ENCODE measurements around the gene ZC2HC1C. TPM values are rescaled to one million over a fixed set of nuclear protein-coding genes. Genes with fewer than 3 reads are reported as not detected.

Gene ZC2HC1C
- polyA plus RNA-seq, 2 of the 4 experiments (the other 2 are of a cell fraction) = 2.7 to 3.9 TPM

- TF ChIP-seq CTCF (IDR thresholded peaks at IDR 0.05) (no peak), SREBF2 (IDR thresholded peaks at IDR 0.05) (no peak)
These were observed 15.8 kb upstream of the ZC2HC1C start (continued) for GRCh38 chr14:75053396-75054291.

DNA sequence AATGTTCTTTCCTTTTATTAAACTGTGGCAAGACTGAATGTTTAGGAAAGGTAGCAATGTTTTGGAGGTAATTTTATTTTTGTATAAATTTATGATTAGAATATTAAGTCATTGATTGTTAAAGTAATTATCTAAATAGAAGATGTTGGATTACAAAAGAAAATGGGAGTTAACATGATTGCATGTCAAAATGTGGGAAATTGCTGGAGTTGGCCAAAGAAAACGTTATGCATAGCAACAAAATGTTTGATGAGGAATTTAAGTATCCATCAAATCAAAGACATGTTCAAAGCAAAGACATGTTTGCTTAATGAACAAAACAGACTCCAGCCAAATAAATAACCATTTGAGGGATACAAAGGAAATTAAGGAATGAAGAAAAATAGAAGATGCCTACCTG lies 15.0 kb upstream of the ZC2HC1C start:
- CTCF ChIA-PET = interaction anchor here (1.9 kb wide), 1 partner anchor 34 kb away, joined by 6 read pairs; no protein-coding TSS in a partner anchor
- H3K27ac ChIP-seq = no peak overlapping the region
- WGBS (ENCODE audit: missing lambda C conversion rate) = 67% methylated on average over 1 of the region's 1 CpG

DNA sequence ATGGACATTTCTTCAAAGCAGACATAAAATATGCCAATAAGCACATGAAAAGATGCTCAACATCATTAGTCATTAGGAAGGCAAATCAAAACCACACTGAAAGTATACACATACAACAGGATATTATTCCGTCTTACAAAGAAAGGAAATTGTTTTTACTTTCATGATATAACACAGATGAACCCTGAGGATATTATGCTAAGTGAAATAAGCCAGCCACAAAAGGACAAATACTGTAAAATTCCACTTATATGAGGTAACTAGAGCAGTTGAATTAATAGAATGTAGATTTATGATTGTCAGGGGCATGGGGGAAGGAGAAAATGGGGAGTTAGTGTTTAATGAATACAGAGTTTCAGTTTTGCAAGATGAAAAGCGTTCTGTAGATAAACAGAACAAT lies 9.8 kb upstream of the ZC2HC1C start:
- FAIRE-seq = no peak
- POLR2A ChIA-PET = no interaction called here
- CTCF ChIA-PET = no interaction called here
- 95% methylated on average over 2 of the region's 2 CpGs for WGBS (ENCODE audit: missing lambda C conversion rate)
- DNase-seq (ENCODE audit: low read depth in 1 of 2, low spot score in 1 of 2) = no peak
- TF ChIP-seq ZFP36 (IDR thresholded peaks at IDR 0.05; ENCODE audit: borderline replicate concordance, partially characterized antibody) = no peak
- TF ChIP-seq CEBPB (IDR thresholded peaks at IDR 0.05) = no peak
- TF ChIP-seq JUNB (IDR thresholded peaks at IDR 0.05) = no peak
- peaks cover 8% of the 10 kb centered on the region; the same call in 2 of the 3 replicates for H3K4me1 ChIP-seq
- no peak overlapping the region for H3K4me2 ChIP-seq
- H3K9me3 ChIP-seq = no peaks in the 10 kb centered on the region
- no peak overlapping the region for H3K4me3 ChIP-seq
- no peak overlapping the region for H3K27ac ChIP-seq
- ATAC-seq = no peak

More for the DNA sequence above, 15.0 kb upstream of the ZC2HC1C start:
- no peaks in the 10 kb centered on the region for H3K9me3 ChIP-seq
- POLR2A ChIA-PET = no interaction called here
- H3K4me3 ChIP-seq = no peak overlapping the region
- DNase-seq (ENCODE audit: low read depth in 1 of 2, low spot score in 1 of 2) (no peak), FAIRE-seq (no peak), ATAC-seq (no peak)
- peaks cover 9% of the 10 kb centered on the region; the same call in 1 of the 3 replicates for H3K4me1 ChIP-seq
- H3K4me2 ChIP-seq = no peak overlapping the region
- TF ChIP-seq RARB (CRISPR knock-in tag; IDR thresholded peaks at IDR 0.05) (no peak), MAFK (IDR thresholded peaks at IDR 0.05; ENCODE audit: partially characterized antibody) (no peak), MYC (IDR thresholded peaks at IDR 0.05; ENCODE audit: borderline replicate concordance, low read length) (no peak), NR3C1 (IDR thresholded peaks at IDR 0.05) (no peak), ZNF302 (CRISPR knock-in tag; IDR thresholded peaks at IDR 0.05) (no peak), FOXS1 (CRISPR knock-in tag; IDR thresholded peaks at IDR 0.05) (no peak), RAD21 (conservative IDR thresholded peaks at IDR 0.05 in 1 of 2, IDR thresholded peaks at IDR 0.05 in 1 of 2) (no peak), CEBPB (IDR thresholded peaks at IDR 0.05) (no peak), EHF (CRISPR knock-in tag; IDR thresholded peaks at IDR 0.05) (no peak), FOSB (CRISPR knock-in tag; IDR thresholded peaks at IDR 0.05) (no peak), HOXB13 (CRISPR knock-in tag; IDR thresholded peaks at IDR 0.05; ENCODE audit: low read depth) (no peak)
- TF ChIP-seq, protein P1, sequence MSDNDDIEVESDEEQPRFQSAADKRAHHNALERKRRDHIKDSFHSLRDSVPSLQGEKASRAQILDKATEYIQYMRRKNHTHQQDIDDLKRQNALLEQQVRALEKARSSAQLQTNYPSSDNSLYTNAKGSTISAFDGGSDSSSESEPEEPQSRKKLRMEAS (IDR thresholded peaks at IDR 0.05) = no peak

GRCh38 chr14:75060420-75060819 lies 9.0 kb upstream of the ZC2HC1C start:
- TF ChIP-seq REST (IDR thresholded peaks at IDR 0.05) (no peak), CBX2 (IDR thresholded peaks at IDR 0.05; ENCODE audit: borderline replicate concordance, low read depth) (no peak), POLR2AphosphoS2 (conservative IDR thresholded peaks at IDR 0.05; ENCODE audit: low read length) (no peak), ZNF302 (CRISPR knock-in tag; IDR thresholded peaks at IDR 0.05) (no peak), RAD21 (conservative IDR thresholded peaks at IDR 0.05 in 1 of 2, IDR thresholded peaks at IDR 0.05 in 1 of 2) (no peak), NPAS2 (CRISPR knock-in tag; IDR thresholded peaks at IDR 0.05; ENCODE audit: borderline replicate concordance) (no peak), KDM5A (IDR thresholded peaks at IDR 0.05) (no peak), CBX8 (IDR thresholded peaks at IDR 0.05) (no peak), CHD4 (IDR thresholded peaks at IDR 0.05; ENCODE audit: borderline replicate concordance) (no peak)
- ATAC-seq = no peak
- CTCF ChIA-PET = no interaction called here
- DNase-seq (ENCODE audit: low read depth in 1 of 2, low spot score in 1 of 2) = no peak
- FAIRE-seq = no peak
- Histone ChIP-seq H3K4me1 (peaks cover 8% of the 10 kb centered on the region; the same call in 2 of the 3 replicates), H3K4me2 (no peak overlapping the region), H3K4me3 (no peak overlapping the region), H3K27ac (no peak overlapping the region), H3K9me3 (no peaks in the 10 kb centered on the region)
- 63% methylated on average over 2 of the region's 2 CpGs for WGBS (ENCODE audit: missing lambda C conversion rate)
- POLR2A ChIA-PET = no interaction called here
